ENCODE data around the gene UNC45B.

Gene UNC45B

GRCh38 chr17:35141681-35142466, 5.7 kb upstream of the UNC45B start, which contains the start of gene NLE1:
NLE1 (minus strand) TSS chr17:35142303; CDS start chr17:35142275, 28 bp downstream.
- Histone ChIP-seq H2AFZ (ENCODE audit: low read depth, low read length, severe bottlenecking) (peak within 1 kb of the TSS; percentile 73), H3K27me3 (ENCODE audit: low read length) (no peaks in the 10 kb centered on the region), H3K79me2 (ENCODE audit: insufficient read depth, low read length) (peaks cover 23% of the 10 kb centered on the region), H3K27ac (ENCODE audit: low read depth, low read length) (peak within 1 kb of the TSS; percentile 44), H4K20me1 (ENCODE audit: low read depth, low read length) (no peaks in the 10 kb centered on the region), H3F3A (ENCODE audit: insufficient read depth) (no peaks in the 10 kb centered on the region), H3K4me2 (ENCODE audit: low read depth, low read length, poor library complexity, severe bottlenecking) (peak within 1 kb of the TSS; percentile 99), H3K36me3 (ENCODE audit: low read length) (0 out of 2 replicates have a peak, but pooled peaks cover 2% of the 10 kb centered on the region), H3K9me3 (ENCODE audit: insufficient read depth, low read length) (no peaks in the 10 kb centered on the region), H3K9me2 (replicated peaks; ENCODE audit: insufficient read depth, low read length) (no peaks in the 10 kb centered on the region), H3K4me3 (ENCODE audit: insufficient read depth, low read length, poor library complexity, severe bottlenecking) (peak within 1 kb of the TSS; percentile 75), H3K9ac (ENCODE audit: low read length) (peak within 1 kb of the TSS; percentile 92)
- TF ChIP-seq EZH2phosphoT487 (conservative IDR thresholded peaks at IDR 0.05; ENCODE audit: low read length) = no peak
- TF ChIP-seq, protein P1, sequence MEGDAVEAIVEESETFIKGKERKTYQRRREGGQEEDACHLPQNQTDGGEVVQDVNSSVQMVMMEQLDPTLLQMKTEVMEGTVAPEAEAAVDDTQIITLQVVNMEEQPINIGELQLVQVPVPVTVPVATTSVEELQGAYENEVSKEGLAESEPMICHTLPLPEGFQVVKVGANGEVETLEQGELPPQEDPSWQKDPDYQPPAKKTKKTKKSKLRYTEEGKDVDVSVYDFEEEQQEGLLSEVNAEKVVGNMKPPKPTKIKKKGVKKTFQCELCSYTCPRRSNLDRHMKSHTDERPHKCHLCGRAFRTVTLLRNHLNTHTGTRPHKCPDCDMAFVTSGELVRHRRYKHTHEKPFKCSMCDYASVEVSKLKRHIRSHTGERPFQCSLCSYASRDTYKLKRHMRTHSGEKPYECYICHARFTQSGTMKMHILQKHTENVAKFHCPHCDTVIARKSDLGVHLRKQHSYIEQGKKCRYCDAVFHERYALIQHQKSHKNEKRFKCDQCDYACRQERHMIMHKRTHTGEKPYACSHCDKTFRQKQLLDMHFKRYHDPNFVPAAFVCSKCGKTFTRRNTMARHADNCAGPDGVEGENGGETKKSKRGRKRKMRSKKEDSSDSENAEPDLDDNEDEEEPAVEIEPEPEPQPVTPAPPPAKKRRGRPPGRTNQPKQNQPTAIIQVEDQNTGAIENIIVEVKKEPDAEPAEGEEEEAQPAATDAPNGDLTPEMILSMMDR (IDR thresholded peaks at IDR 0.05; ENCODE audit: insufficient read depth, low read length, poor library complexity, severe bottlenecking) = peak; percentile 72

DNA sequence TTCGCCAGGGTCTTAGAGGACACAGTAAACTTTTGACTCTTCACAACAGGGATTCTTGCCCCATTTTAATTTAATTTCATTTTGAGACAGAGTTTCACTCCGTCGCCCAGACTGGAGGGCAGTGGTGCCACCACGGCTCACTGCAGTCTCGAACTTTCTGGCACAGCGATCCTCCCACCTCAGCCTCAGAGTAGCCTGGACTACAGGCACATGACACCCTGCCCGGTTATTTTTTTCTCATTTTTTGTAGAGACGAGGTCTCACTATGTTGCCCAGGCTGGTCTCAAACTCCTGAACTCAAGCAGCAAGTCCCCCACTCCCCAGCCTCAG, 5.2 kb upstream of the UNC45B start:
- Histone ChIP-seq H3K36me3 (ENCODE audit: low read length) (0 out of 2 replicates have a peak, but pooled peaks cover 2% of the 10 kb centered on the region), H3K9ac (ENCODE audit: low read length) (peak overlapping the region; percentile 92), H3K4me3 (ENCODE audit: insufficient read depth, low read length, poor library complexity, severe bottlenecking) (peak overlapping the region; percentile 75), H3K27me3 (ENCODE audit: low read length) (no peaks in the 10 kb centered on the region), H2AFZ (ENCODE audit: low read depth, low read length, severe bottlenecking) (peak overlapping the region; percentile 73), H3K79me2 (ENCODE audit: insufficient read depth, low read length) (peaks cover 23% of the 10 kb centered on the region), H3K27ac (ENCODE audit: low read depth, low read length) (no peak overlapping the region), H3K9me2 (replicated peaks; ENCODE audit: insufficient read depth, low read length) (no peaks in the 10 kb centered on the region), H3K9me3 (ENCODE audit: insufficient read depth, low read length) (no peaks in the 10 kb centered on the region), H3F3A (ENCODE audit: insufficient read depth) (no peaks in the 10 kb centered on the region), H3K4me2 (ENCODE audit: low read depth, low read length, poor library complexity, severe bottlenecking) (peak overlapping the region; percentile 99), H4K20me1 (ENCODE audit: low read depth, low read length) (no peaks in the 10 kb centered on the region)
- TF ChIP-seq EZH2phosphoT487 (conservative IDR thresholded peaks at IDR 0.05; ENCODE audit: low read length) = no peak
- TF ChIP-seq, protein P1 (IDR thresholded peaks at IDR 0.05; ENCODE audit: insufficient read depth, low read length, poor library complexity, severe bottlenecking) = no peak

DNA sequence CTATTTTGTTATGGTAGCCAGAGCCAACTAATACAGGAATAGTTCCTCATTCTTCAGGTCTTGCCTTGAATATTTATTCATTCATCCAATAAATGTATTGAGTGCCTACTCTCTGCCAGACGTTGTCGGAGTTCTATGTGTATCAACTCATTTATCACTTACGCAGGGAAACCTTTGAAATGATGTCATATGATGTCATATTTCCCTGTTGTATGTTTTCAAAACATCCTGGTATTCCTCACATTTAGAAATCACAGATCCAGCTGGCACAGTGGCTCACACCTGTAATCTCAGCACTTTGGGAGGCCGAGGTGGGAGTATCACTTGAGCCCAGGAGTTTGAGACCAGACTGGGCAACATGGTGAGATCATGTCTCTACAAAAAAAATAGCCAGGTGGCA, 2.8 kb upstream of the UNC45B start:
- TF ChIP-seq EZH2phosphoT487 (conservative IDR thresholded peaks at IDR 0.05; ENCODE audit: low read length) = no peak
- TF ChIP-seq, protein P1 (IDR thresholded peaks at IDR 0.05; ENCODE audit: insufficient read depth, low read length, poor library complexity, severe bottlenecking) = no peak
- no peak overlapping the region for H3K27ac ChIP-seq (ENCODE audit: low read depth, low read length)
- no peaks in the 10 kb centered on the region for H3K9me3 ChIP-seq (ENCODE audit: insufficient read depth, low read length)
- H3K4me3 ChIP-seq (ENCODE audit: insufficient read depth, low read length, poor library complexity, severe bottlenecking) = no peak overlapping the region
- no peaks in the 10 kb centered on the region for H3K9me2 ChIP-seq (replicated peaks; ENCODE audit: insufficient read depth, low read length)
- H3F3A ChIP-seq (ENCODE audit: insufficient read depth) = no peaks in the 10 kb centered on the region
- H2AFZ ChIP-seq (ENCODE audit: low read depth, low read length, severe bottlenecking) = no peak overlapping the region
- H4K20me1 ChIP-seq (ENCODE audit: low read depth, low read length) = no peaks in the 10 kb centered on the region
- H3K36me3 ChIP-seq (ENCODE audit: low read length) = no peaks in the 10 kb centered on the region
- peaks cover 21% of the 10 kb centered on the region for H3K79me2 ChIP-seq (ENCODE audit: insufficient read depth, low read length)
- H3K4me2 ChIP-seq (ENCODE audit: low read depth, low read length, poor library complexity, severe bottlenecking) = no peak overlapping the region
- no peak overlapping the region for H3K9ac ChIP-seq (ENCODE audit: low read length)
- H3K27me3 ChIP-seq (ENCODE audit: low read length) = no peaks in the 10 kb centered on the region
